HPDE6-E6E7 (cell line): ENCODE measurements around the gene LAMC1.
A peak's percentile ranks its signal among the peaks of the same experiment; 100 is the strongest.
"Not testable (repeated sequence)": the region's sequence is repeated elsewhere in the genome, so short reads cannot be mapped to it uniquely, and the experiment has no call there.

Source experiments
- DNase-seq: peaks from one replicate; pipeline ENCODE4 v3.0.0; 2011; ENCODE audit warnings: missing footprints; ENCODE audit errors: extremely low spot score

LAMC1 gene

DNA sequence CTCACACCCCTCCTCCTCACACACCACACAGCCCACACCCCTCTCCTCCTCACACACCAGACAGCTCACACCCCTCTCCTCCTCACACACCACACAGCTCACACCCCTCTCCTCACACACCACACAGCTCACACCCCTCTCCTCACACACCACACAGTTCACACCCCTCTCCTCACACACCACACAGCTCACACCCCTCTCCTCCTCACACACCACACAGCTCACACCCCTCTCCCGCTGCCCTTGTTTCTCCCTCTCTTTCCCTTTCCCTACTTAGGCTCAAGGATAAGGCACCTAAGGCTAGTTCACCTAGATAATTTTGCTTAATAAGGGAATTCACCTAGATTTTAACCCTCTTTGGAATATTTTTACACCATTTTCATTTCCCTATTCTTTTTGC, 126.8 kb downstream of the LAMC1 start:
- not testable (repeated sequence) for DNase-seq

DNA sequence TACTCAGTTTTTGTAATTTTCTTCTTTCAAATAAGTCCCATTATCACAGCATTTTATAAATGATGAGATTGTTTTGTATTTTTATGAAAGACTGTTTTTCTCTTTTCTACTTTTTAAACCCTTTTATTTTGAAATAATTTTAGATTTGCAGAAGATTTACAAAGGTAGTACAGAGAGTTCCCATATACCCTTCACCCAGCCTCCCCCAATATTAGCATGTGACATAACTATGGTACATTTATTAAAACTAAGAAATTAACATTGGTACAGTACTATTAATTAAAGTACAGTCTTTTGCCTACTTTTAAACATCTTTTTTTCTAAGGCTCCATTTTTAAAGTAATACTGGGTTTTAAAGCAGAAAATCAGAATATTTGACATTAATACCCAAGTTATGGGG, 127.2 kb downstream of the LAMC1 start:
- no peak for DNase-seq

DNA sequence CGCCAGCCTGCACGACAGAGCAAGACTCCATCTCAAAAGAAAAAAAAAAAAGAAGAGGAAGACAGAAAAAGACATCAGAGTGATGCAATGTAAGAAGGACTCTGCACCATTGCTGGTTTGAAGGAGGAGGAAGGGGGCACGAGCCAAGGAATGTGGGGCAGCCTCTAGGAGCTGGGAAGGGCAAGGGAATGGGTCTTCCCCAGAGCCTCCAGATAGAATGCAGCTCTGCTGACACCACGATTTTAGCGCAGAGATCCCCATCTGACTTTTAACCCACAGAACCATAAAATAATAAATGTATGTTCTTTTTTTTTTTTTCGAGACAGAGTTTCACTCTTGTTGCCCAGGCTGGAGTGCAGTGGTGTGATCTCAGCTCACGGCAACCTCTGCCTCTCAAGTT, 129.0 kb downstream of the LAMC1 start:
- DNase-seq: no peak

DNA sequence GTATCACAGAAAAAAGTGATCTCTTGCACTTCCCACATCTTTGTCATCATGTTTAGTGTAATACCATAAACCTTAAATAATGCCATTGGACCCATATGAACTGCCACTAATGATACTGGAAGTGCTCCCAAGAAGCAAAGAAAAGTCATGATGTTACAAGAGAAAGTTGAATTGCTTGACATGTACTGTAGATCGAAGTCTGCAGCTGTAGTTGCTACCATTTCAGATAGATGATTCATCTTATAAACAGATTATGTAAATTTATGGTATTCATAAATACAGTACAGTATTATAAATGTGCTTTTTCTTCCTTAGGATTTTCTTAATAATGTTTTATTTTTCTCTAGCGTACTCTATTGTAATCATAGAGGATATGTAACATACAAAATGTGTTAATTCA, 132.7 kb downstream of the LAMC1 start:
- DNase-seq: no peak

DNA sequence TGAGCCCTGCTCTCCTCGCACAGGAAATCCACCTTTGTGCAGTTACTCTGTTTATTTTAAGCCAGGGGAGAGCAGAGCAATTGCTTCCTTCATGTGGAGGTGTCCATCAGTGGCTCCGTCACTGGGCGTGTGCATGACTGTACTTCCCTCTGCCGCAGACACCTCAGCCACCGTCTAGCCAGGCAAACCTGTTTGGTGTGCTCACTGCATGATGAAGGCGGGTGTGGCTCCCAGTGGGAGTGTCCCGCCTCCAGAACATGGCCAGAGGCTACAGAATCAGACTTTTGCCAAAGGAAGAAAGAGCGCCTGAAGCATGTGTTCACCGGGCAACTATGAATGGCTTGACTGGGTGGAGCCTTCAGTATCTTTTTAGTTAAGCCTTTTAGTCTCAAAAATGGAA, 136.7 kb downstream of the LAMC1 start:
- DNase-seq: peak; percentile 96

DNA sequence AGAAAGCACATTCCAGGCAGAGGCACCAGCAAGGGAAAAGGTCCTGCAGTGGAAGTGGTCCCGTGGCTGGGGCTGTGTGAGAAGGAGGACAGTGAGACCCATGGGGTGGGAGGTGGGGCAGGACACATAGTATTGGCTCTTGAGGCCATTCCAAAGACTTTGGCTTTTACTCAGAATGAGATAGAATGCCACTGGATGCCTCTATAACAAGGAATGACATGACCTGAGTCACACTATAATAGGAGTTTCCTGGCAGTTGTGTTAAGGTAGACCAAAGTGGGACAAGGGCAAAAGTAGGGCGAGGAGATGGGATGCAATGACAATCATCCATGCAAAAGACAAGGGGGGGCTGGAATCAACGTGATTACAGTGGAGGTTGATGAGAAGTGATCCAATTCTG, 138.2 kb downstream of the LAMC1 start:
- DNase-seq: no peak

DNA sequence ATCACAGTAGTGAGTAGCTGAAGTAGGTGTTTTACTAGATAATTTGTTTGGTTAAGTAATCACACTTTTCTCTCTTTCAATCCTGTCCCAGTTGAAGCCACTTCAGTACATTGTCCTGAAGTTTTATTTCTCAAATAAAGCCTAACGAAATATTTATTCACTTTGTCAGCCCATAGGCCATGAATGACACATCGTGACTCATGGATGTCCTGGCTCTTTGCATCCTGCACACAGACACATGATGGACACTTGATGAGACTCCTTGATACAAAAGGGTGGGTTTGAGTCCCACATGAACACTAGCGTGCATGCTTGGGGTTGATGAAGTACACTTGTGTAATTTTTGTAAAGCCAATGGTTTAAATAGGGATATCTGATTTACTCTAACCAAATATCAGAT, 140.1 kb downstream of the LAMC1 start:
- peak; percentile 73 for DNase-seq

DNA sequence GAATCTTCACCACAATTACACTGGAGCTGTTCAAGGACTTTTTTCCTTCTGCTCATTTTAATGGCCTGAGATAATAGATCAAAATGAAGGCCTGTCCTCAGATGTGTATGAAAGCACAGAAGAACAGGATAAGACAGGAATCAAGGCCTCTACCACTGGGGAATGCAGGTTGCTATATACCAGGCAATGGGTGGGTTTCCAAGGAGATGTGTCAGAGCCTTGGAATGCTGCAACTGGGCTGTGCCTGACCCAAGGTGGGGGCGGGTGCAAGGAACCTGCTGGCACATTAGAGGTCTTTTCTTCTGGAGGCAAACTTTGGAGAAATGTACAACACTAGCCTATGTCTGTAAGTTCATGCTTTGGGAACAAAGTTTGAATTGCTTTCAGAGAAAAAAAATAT, 141.1 kb downstream of the LAMC1 start:
- DNase-seq: peak; percentile 66

DNA sequence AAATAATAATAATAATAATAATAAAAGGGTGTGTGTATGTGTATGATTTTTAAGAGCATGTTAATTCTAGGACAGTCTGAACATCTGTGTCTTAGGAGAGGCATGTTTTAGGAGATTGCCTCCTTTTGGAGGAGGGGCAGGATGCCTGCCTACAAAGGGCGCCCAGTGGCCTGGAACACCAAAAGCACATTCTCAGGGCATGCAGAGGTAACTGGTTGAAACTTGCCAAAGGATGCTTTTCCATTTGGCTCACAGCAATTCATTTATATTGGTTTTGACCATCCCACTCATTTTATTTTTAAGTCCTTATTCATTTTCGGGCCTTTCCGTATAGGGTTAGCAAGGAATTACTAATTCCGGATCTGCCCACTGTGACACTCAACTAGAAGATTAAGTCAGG, 141.7 kb downstream of the LAMC1 start:
- peak; percentile 38 for DNase-seq

DNA sequence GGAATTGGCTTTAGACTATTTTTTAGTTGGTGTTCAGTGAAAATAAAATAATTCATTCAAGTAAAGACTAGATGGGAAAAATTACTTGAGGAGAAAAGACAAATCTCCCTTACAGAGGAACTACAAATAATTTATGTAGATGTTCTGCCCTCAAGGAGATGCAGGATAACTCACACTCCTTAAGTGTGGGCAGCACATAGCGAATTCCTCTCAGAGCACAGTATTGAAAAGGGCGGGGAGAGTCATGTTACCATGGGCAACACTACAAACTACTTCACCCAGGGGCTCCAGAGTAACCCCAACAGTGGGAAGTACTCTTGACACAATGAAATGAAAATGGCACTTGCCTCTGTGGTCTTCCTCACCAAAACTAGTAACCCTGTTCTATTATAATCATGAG, 142.2 kb downstream of the LAMC1 start:
- no peak for DNase-seq

DNA sequence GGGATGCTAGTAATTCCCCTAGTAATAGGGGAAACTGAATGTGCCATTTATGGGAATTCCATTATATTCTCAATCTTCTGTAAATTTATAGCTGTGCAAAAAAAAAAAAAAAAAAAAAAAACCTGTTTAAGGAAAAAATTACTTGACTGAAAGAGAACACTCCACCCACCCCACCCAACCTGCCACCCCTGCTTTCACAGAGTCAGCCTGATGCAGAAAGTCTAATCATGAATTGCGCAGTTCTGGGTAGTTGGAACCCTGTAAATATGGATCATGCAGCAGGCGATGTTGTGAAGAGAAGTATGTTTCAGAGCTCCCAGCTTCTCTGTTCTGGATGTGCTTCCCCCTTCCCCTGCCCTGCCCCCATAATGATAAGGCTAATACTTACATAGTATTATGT, 143.2 kb downstream of the LAMC1 start:
- no peak for DNase-seq

DNA sequence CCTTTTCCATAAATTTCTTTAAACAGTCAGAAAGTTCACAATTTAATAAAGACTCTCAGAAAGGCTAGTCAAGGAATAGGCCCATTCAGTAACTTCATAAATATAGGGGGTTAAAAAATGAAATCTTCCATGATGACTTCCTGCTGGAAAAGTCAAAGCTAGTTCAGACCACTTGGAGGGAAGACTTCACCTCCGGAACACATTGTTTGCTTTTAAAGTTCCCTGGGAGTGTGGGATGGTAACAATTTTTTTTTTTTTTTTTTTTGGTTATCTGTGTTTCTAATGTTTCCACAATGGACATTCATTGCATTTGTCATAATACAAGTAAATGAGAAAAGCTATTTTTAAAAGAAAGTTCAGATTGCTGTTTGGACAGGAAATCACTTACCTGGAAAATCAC, 144.5 kb downstream of the LAMC1 start:
- no peak for DNase-seq

DNA sequence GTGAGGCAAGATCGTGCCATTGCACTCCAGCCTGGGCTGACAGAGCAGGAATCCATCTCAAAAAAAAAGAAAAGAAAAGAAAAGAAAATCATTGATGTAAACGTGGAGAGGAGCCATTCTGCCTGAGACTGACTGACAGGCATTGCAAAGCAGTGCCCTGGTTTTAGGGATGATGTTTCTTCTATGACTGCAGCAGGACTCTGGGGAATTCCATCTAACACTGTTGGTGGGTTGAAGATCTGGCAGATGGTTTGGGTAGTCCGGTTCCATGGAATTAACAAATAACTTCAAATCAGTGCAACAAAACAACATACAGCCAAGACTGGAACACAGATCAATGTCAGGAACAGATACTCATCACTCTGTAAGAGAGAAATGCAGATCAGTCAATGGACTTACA, 145.1 kb downstream of the LAMC1 start:
- no peak for DNase-seq

DNA sequence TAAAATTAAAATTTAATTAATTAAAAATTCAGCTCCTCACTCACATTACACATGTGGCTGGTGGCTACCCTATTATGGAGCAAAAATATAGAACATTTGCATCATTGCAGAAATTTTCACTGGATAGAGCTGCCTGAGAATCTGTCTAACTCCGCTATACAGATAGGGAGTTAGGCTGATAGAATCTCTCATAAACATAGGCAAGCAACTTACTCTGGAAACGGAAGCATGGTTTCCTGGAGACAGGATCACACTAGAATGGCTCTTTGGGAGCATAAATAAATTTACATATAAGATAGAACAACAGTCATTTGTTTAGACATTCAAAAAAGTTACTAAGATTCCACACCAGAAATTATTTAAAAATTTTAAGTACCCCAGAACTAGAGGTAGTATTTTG, 150.6 kb downstream of the LAMC1 start:
- no peak for DNase-seq

DNA sequence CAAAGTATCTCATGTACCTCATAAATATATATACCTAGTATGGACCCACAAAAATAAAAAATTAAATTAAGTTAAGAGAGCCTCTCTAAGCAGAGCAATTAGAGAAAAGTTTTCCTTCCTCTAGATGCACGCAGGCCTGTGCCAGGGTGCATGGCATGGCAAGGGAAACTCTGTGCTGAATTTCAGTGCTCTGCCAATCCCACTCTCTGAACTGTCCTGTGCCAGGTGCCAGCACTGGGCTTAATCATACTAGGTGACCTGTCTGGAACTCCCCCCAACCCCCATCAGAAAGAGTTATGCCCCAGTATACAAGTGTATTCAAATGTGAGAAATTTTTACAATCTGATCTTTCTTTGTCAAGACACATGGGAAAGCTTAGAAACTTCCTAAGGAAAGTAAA, 152.4 kb downstream of the LAMC1 start:
- DNase-seq: no peak

DNA sequence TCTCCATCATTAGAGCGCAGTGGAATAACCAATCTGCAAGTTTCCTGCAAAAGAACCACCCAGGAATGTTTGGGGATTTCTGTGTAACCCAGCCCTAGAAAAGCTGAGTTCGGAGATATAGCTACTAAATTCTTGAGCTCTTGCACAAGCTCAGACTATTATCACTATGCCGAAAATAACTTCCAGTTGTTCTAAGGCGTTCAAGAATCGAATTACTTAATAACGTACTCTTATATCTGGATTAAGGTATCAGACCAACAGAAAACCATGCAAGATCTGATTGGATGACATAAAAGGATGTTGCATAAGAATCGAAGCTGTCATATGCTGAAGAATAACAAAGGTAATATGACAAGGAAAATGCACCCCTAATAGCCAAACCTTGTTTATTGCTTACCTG, 155.3 kb downstream of the LAMC1 start:
- no peak for DNase-seq

DNA sequence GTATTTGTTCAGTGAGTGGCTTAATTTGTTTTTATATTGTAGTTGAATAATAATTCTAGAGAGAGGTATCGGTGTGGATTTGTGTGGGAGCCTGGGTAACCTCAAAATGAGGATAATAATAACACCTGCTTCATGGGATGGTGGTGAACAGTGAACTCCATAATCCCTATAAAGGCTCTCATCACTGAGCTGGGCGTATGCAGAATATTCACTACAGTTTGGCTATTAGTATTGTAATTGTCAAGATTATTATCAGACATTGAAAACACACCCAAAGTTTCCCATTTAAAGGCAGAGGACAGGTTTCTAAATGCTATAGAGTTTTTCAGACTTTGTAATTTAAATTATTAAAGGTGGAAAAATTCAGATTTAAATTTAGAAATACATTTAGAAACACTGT, 155.8 kb downstream of the LAMC1 start:
- DNase-seq: no peak

DNA sequence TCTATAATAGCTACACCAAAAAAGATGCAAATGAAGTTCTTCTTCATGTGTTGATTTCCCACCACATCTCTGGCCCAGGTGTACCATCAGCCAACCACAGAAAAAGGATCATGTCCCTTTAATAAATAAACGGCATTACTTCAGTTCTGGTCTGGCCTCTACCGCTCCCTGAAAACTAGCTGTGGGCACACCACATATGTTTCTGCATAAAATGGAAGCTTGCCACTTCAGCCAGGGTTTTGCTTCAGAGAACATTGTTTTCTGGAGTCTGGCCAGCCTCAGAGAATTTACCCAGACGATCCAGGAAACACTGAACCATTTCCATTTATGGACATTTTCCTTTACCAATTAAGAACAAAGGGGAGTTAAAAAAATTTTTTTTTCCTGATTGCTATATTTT, 157.0 kb downstream of the LAMC1 start:
- DNase-seq: no peak

DNA sequence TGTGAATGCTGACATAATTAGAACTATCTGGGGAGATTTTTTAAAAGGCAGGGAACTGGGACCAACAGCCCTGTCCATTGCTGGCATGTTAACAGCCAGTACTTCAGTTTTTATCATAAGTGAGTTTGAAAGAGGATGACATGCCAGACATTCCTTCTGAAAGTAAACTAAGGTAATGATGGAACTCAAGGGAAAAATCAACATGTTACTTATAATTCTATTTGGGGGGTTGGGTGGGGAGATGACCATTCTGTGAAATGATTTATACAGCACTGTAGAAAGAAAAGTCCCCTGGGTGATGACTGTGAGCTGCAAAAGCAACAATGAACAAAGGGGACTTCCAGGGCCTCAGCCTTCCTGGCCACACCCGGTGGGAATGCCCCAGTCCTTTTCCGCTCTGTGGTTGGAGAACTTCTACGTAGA, 157.4 kb downstream of the LAMC1 start:
- DNase-seq: no peak

DNA sequence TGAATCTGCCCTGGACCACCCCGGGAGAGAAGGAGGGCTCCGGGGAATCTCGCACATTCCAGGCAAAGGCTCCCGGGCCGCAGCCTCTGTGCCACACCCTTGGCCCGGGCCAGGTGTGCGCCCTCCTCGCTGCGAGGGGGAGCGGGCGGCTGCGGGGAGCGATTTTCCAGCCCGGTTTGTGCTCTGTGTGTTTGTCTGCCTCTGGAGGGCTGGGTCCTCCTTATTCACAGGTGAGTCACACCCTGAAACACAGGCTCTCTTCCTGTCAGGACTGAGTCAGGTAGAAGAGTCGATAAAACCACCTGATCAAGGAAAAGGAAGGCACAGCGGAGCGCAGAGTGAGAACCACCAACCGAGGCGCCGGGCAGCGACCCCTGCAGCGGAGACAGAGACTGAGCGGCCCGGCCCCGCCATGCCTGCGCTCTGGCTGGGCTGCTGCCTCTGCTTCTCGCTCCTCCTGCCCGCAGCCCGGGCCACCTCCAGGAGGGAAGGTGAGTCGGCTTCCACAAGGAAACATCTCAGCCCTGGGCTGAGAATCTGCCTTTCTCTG, 162.8 kb downstream of the LAMC1 start, which contains the start of gene LAMC2:
TSS of gene LAMC2 (plus strand) at position 324 of the 550 bp plus-strand sequence. CDS start at position 413, 89 bp downstream.
- DNase-seq: peak; percentile 99

DNA sequence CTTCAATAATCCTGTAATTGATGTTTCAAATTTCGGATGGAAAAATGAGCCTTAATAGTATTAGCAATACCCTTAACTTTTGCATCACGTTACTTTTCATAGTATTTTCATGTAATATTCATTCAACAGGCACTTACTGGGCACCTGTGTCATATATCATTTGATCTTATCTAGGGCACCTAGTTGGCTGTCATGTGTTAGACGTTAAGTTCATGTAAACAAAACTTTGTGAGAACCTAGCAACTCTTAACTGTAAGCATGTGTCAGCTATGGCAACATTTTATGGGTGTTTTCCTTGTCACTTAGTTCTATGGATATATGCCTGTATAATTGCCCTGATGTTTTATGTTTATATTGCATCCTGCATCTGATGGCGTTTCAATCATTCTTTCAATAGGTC, 163.6 kb downstream of the LAMC1 start:
- no peak for DNase-seq

DNA sequence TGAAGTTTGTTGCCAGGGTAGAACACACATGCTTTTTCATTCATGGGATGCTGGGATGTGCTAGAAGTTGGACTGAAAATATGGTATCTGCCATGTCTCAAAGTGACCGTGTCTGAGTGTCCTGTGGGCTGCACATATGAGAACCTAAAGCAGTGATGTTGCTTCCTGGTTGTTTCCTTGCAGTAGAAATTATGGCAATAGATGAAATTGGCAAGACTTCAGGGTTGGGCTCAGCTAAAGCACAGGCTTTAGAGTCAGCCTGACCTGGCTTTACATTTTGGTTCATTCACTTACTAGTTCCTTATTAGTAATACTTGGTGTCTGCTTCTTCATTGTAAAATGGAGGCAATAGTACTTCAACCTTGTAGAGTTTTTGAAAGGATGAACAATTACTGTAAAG, 165.0 kb downstream of the LAMC1 start:
- no peak for DNase-seq

DNA sequence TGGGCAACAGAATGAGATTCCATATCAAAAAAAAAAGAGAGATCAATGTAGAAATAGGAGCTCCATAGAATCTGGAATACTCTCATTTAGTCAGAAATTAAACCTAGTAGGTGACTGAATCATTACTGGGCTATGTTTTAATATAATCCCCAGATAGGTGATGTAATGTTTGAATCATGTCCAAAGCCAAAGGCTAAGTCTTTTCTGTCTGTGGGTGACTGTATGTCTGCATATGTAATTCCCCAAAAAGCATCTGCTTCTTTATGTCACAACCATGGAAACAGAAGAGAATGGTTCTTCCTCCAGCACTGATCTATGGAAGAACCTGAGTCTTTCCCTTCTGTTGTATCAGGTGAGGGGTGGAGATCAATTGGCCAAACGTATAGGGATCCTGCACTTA, 168.6 kb downstream of the LAMC1 start:
- DNase-seq: peak; percentile 58

DNA sequence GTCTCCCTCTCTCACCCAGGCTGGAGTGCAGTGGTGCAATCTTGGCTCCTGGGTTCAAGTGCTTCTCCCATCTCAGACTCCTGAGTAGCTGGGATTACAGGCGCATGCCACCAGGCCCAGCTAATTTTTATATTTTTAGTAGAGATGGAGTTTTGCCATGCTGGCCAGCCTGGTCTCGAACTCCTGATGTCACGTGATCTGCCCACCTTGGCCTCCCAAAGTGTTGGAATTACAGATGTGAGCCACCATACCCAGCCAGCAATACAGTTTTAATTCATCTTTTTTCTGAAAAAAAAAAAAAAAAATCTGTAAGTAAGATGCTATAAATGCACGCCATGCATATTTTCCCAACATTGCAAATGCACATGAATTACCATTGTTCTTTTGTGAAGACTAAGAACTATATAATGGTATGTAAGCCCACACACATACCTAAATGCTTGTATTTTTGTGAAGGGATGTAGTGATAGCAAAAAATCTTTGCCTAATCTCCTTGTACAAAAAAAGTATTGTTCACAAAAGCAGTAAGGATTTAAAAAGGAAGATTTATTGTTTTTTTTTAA, 170.8 kb downstream of the LAMC1 start:
- no peak for DNase-seq
